ENCODE data around the gene OPN3. TPM values are rescaled to one million over a fixed set of nuclear protein-coding genes. Genes with fewer than 3 reads are reported as not detected.

OPN3 gene
- total and polyA plus RNA-seq, 2 donors (not counting 3 experiments of a cell fraction or from before 2014, with no cell fraction given) = 16.1 to 23.9 TPM

GRCh38 chr1:241627453-241628259 is 12.5 kb downstream of the OPN3 start:
- H4K20me1 ChIP-seq (replicated peaks; ENCODE audit: control insufficient read depth, extremely low read depth, insufficient read depth, low read length) = no peaks in the 10 kb centered on the region
- no peaks in the 10 kb centered on the region for H3K4me1 ChIP-seq (ENCODE audit: control insufficient read depth, extremely low read depth, insufficient read depth, low read length)
- intact Hi-C loops (cut with micrococcal nuclease) (loop anchor here (1.0 kb wide), 3 partner anchors 16 to 895 kb away; no protein-coding TSS in a partner anchor), dilution Hi-C loops (cut with MboI; ENCODE audit: extremely low pct_ligation_motif_present, low sequenced_read_pairs) (no loop called here)
- TF ChIP-seq MAX (IDR thresholded peaks at IDR 0.05; ENCODE audit: insufficient read depth, insufficient read length) = no peak
- TF ChIP-seq POLR2A (IDR thresholded peaks at IDR 0.05; ENCODE audit: low read depth, low read length) = no peak
- TF ChIP-seq CTCF (IDR thresholded peaks at IDR 0.05; ENCODE audit: extremely low read depth in 1 of 2, insufficient read depth in 1 of 2, low read depth in 1 of 2, low read length in 2 of 2) = peak; percentile 39 to 51
- TF ChIP-seq EZH2 (IDR thresholded peaks at IDR 0.05; ENCODE audit: borderline replicate concordance, low read depth, low read length, severe bottlenecking) = no peak
- no peak for TF ChIP-seq JUN (IDR thresholded peaks at IDR 0.05; ENCODE audit: borderline replicate concordance, insufficient read depth, insufficient read length, low read depth)
- TF ChIP-seq MYC (IDR thresholded peaks at IDR 0.05; ENCODE audit: low read depth, low read length) = no peak
- TF ChIP-seq GATA2 (IDR thresholded peaks at IDR 0.05; ENCODE audit: insufficient read depth, insufficient read length, low read depth, low read length) = no peak
- TF ChIP-seq FOS (IDR thresholded peaks at IDR 0.05; ENCODE audit: borderline replicate concordance, insufficient read depth, low read length) = no peak
- no peak for TF ChIP-seq POLR2AphosphoS5 (IDR thresholded peaks at IDR 0.05; ENCODE audit: insufficient read depth, low read depth, low read length)
- H3K9me1 ChIP-seq (replicated peaks; ENCODE audit: control insufficient read depth, extremely low read depth, insufficient read depth, low read length) = no peaks in the 10 kb centered on the region
- DNase-seq (ENCODE audit: low read depth, low spot score) = peak; percentile 72
- CTCF ChIA-PET = interaction anchor here (0.5 to 4.1 kb wide), 23 partner anchors 8 to 895 kb away, joined by 3 to 106 read pairs (median 4); partner anchors contain the start of genes CHML, EXO1, KMO and OPN3
- no peaks in the 10 kb centered on the region for H3K9me3 ChIP-seq (replicated peaks; ENCODE audit: control insufficient read depth, insufficient read depth, low read length)
- H3K36me3 ChIP-seq (ENCODE audit: control insufficient read depth in 2 of 2, extremely low read depth in 1 of 2, insufficient read depth in 2 of 2, low read length in 2 of 2) = no peaks in the 10 kb centered on the region
- H3K4me3 ChIP-seq (replicated peaks in 1 of 3; ENCODE audit: insufficient read depth in 1 of 3, low read depth in 1 of 3, low read length in 3 of 3) = no peak overlapping the region
- no peak for FAIRE-seq
- no peaks in the 10 kb centered on the region for H3K27me3 ChIP-seq (ENCODE audit: control insufficient read depth in 2 of 2, insufficient read depth in 2 of 2, low read length in 2 of 2)
- no peak overlapping the region for H3K27ac ChIP-seq (ENCODE audit: insufficient read depth, low read depth, low read length)
- H3K79me2 ChIP-seq (ENCODE audit: control insufficient read depth, insufficient read depth, low read length) = peaks cover 2% of the 10 kb centered on the region
- H3K9ac ChIP-seq (replicated peaks; ENCODE audit: extremely low read depth, insufficient read depth, low read length) = no peak overlapping the region
- no peak overlapping the region for H3K4me2 ChIP-seq (ENCODE audit: insufficient read depth, low read length)
- POLR2A ChIA-PET = no interaction called here
- no TSS peak for BruUV-seq (replicated peaks)
- no peak overlapping the region for H2AFZ ChIP-seq (ENCODE audit: low read depth, low read length)
